ENCODE results near the gene PTPRQ.

Gene PTPRQ

GRCh38 chr12:80712866-80713265, 268.8 kb downstream of the PTPRQ start:
- no peak for TF ChIP-seq CTCF (conservative IDR thresholded peaks at IDR 0.05; ENCODE audit: control insufficient read depth, insufficient read depth, low read depth, low read length)
- H3K4me3 ChIP-seq (ENCODE audit: control insufficient read depth, low read depth, low read length), result no peak overlapping the region
- no peak for DNase-seq (ENCODE audit: low read depth)

GRCh38 chr12:80713419-80713818, 269.4 kb downstream of the PTPRQ start:
- no peak for DNase-seq (ENCODE audit: low read depth)
- no peak for TF ChIP-seq CTCF (conservative IDR thresholded peaks at IDR 0.05; ENCODE audit: control insufficient read depth, insufficient read depth, low read depth, low read length)
- no peak overlapping the region for H3K4me3 ChIP-seq (ENCODE audit: control insufficient read depth, low read depth, low read length)

GRCh38 chr12:80714055-80714454, 270.0 kb downstream of the PTPRQ start:
- no peak overlapping the region for H3K4me3 ChIP-seq (ENCODE audit: control insufficient read depth, low read depth, low read length)
- DNase-seq (ENCODE audit: low read depth), result peak; percentile 10

DNA sequence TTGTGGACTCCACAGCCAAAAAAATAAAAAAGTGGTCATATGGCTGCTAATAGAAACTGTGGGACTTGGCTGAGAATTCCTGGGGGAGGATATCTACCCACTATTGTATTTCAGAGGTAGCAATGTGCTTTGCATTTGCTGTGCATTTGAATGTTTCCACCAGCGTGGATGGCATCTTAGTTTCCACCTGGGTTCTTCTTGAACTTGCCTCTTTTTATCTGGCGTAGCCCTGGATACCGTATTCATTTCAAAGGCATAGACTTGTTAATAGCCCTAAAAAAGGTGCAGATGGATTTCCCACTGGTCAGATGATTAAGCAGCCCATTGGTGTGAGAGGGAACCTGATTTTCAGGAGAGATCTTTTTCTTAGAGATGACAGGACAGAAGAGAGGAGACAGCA, 270.8 kb downstream of the PTPRQ start:
- no peak for DNase-seq (ENCODE audit: low read depth)
- no peak for TF ChIP-seq CTCF (conservative IDR thresholded peaks at IDR 0.05; ENCODE audit: control insufficient read depth, insufficient read depth, low read depth, low read length)
- H3K4me3 ChIP-seq (ENCODE audit: control insufficient read depth, low read depth, low read length), result no peak overlapping the region

More at GRCh38 chr12:80714055-80714454, 270.0 kb downstream of the PTPRQ start:
- no peak for TF ChIP-seq CTCF (conservative IDR thresholded peaks at IDR 0.05; ENCODE audit: control insufficient read depth, insufficient read depth, low read depth, low read length)

GRCh38 chr12:80715713-80716249, 271.7 kb downstream of the PTPRQ start:
- no peak overlapping the region for H3K4me3 ChIP-seq (ENCODE audit: control insufficient read depth, low read depth, low read length)

GRCh38 chr12:80716696-80717469, 272.8 kb downstream of the PTPRQ start, which contains the start of gene MYF5:
Gene MYF5, plus strand, starts transcription at chr12:80716912. Its CDS starts 152 bp downstream, at chr12:80717064.
- no peak within 1 kb of the TSS for H3K4me3 ChIP-seq (ENCODE audit: control insufficient read depth, low read depth, low read length)
- DNase-seq (ENCODE audit: low read depth), result no peak

More at GRCh38 chr12:80715713-80716249, 271.7 kb downstream of the PTPRQ start:
- no peak for TF ChIP-seq CTCF (conservative IDR thresholded peaks at IDR 0.05; ENCODE audit: control insufficient read depth, insufficient read depth, low read depth, low read length)
- no peak for DNase-seq (ENCODE audit: low read depth)

More at GRCh38 chr12:80716696-80717469, 272.8 kb downstream of the PTPRQ start, which contains the start of gene MYF5:
- no peak for TF ChIP-seq CTCF (conservative IDR thresholded peaks at IDR 0.05; ENCODE audit: control insufficient read depth, insufficient read depth, low read depth, low read length)
